Endothelial cell of umbilical vein (primary cell): ENCODE results near the gene MYO18A. TPM values are rescaled to one million over a fixed set of nuclear protein-coding genes. Genes with fewer than 3 reads are reported as not detected.

Source experiments
- BruUV-seq: library from RNA; stranded (reverse); fragments of 400-500 nt; replicated peaks from 2 replicates; lab custom pipeline; 2021; lab: Mats Ljungman, UMichigan
- CTCF ChIA-PET: fragments of 300-600, 350-600 bp; sonication (Branson Sonifier 250); formaldehyde crosslinking; loops from one replicate; lab custom pipeline; 2021; ENCODE audit warnings: antibody characterized with exemption, inconsistent platforms; lab: Charles Lee
- POLR2A ChIA-PET: fragments of 300-600, 350-600 bp; sonication (Branson Sonifier 250); formaldehyde crosslinking; loops from one replicate; lab custom pipeline; 2021; ENCODE audit warnings: antibody characterized with exemption, inconsistent platforms; lab: Charles Lee
- DNase-seq: peaks from one replicate; pipeline ENCODE4 v3.0.0-alpha.2; 2011; ENCODE audit warnings: low read depth, low spot score
- FAIRE-seq: peaks from 2 replicates; lab custom pipeline; 2011; peaks lifted over from hg19 to GRCh38; lab: Jason Lieb, UNC
- H2AFZ ChIP-seq: 2 replicates; pipeline ENCODE4 v1.6.0; 2012; ENCODE audit warnings: low read depth, low read length, control low read depth, inconsistent platforms
- H3K27ac ChIP-seq: 2 replicates; pipeline ENCODE4 v1.5.1; 2011; ENCODE audit warnings: low read depth, mild to moderate bottlenecking, control low read depth, low read length, moderate library complexity; ENCODE audit not compliant: insufficient read depth
- H3K27me3 ChIP-seq, 2 experiments: 2 replicates each; pipeline versions ENCODE4 v1.6.0 to v1.6.1; 2011; ENCODE audit warnings: low read length in 2 of 2, mixed read lengths in 1 of 2; ENCODE audit not compliant: control insufficient read depth in 2 of 2, insufficient read depth in 2 of 2
- H3K36me3 ChIP-seq, 2 experiments: 2 replicates in 1 of 2; 3 replicates in 1 of 2; pipeline ENCODE4 v1.5.1; 2011; ENCODE audit warnings: low read length in 2 of 2, mild to moderate bottlenecking in 1 of 2, moderate library complexity in 1 of 2; ENCODE audit not compliant: control insufficient read depth in 2 of 2, insufficient read depth in 2 of 2; ENCODE audit errors: extremely low read depth in 1 of 2
- H3K4me1 ChIP-seq: 3 replicates; pipeline ENCODE4 v1.5.1; 2011; ENCODE audit warnings: mild to moderate bottlenecking, low read length; ENCODE audit not compliant: control insufficient read depth, insufficient read depth; ENCODE audit errors: extremely low read depth
- H3K4me2 ChIP-seq: 2 replicates; pipeline ENCODE4 v1.6.1; 2011; ENCODE audit warnings: low read length, control low read depth, mixed read lengths; ENCODE audit not compliant: insufficient read depth
- H3K4me3 ChIP-seq, 3 experiments: fragments of 200-600 bp in 1 of 3; sonication (generic), shearing (Covaris generic) in 1 of 3; replicated peaks in 1 of 3; 2 replicates each; pipeline ENCODE4 v1.5.1; 2011 to 2016; ENCODE audit warnings: control low read depth in 3 of 3, low read length in 3 of 3, mild to moderate bottlenecking in 2 of 3, inconsistent platforms in 1 of 3, low read depth in 1 of 3, moderate library complexity in 1 of 3; ENCODE audit not compliant: insufficient read depth in 1 of 3
- H3K79me2 ChIP-seq: 2 replicates; pipeline ENCODE4 v1.6.0; 2012; ENCODE audit warnings: low read length, inconsistent platforms; ENCODE audit not compliant: control insufficient read depth, insufficient read depth
- H3K9ac ChIP-seq: replicated peaks from 2 replicates; pipeline ENCODE3; 2011; ENCODE audit warnings: low read length, control low read depth; ENCODE audit not compliant: insufficient read depth; ENCODE audit errors: extremely low read depth
- H3K9me1 ChIP-seq: replicated peaks from 3 replicates; pipeline ENCODE4 v1.6.0; 2011; ENCODE audit warnings: mild to moderate bottlenecking, low read length; ENCODE audit not compliant: control insufficient read depth, insufficient read depth; ENCODE audit errors: extremely low read depth
- H3K9me3 ChIP-seq: replicated peaks from 2 replicates; pipeline ENCODE4 v1.5.1; 2012; ENCODE audit warnings: low read length, inconsistent platforms; ENCODE audit not compliant: control insufficient read depth, insufficient read depth
- H4K20me1 ChIP-seq: replicated peaks from 2 replicates; pipeline ENCODE3; 2011; ENCODE audit warnings: mild to moderate bottlenecking, low read length; ENCODE audit not compliant: control insufficient read depth, insufficient read depth; ENCODE audit errors: extremely low read depth
- FOS ChIP-seq: IDR thresholded peaks from 2 replicates; pipeline ENCODE4 v1.6.1; 2011; ENCODE audit warnings: mild to moderate bottlenecking, low read length, moderate library complexity, borderline replicate concordance; ENCODE audit not compliant: insufficient read depth
- GATA2 ChIP-seq: IDR thresholded peaks from 2 replicates; pipeline ENCODE4 v1.7.0; 2011; ENCODE audit warnings: low read depth, mild to moderate bottlenecking, moderate library complexity, mixed read lengths, low read length; ENCODE audit not compliant: insufficient read length, insufficient read depth
- MAX ChIP-seq: IDR thresholded peaks from 2 replicates; pipeline ENCODE4 v1.6.1; 2011; ENCODE audit not compliant: insufficient read depth, insufficient read length
- MYC ChIP-seq: IDR thresholded peaks from one replicate; pipeline ENCODE4 v1.6.1; 2011; ENCODE audit warnings: mild to moderate bottlenecking, low read depth, low read length
- POLR2A ChIP-seq: IDR thresholded peaks from 2 replicates; pipeline ENCODE4 v1.6.1; 2012; ENCODE audit warnings: low read depth, mild to moderate bottlenecking, control low read depth, low read length
- dilution Hi-C: fragments of 300-500 bp; cut with MboI; formaldehyde crosslinking; loops from one replicate; pipeline ENCODE4 v1.15.0; 2019; ENCODE audit warnings: low sequenced_read_pairs; ENCODE audit not compliant: extremely low pct_ligation_motif_present
- intact Hi-C: fragments of 100-400 bp; cut with micrococcal nuclease; formaldehyde crosslinking; loops from one replicate; pipeline ENCODE4 v1.10.0; 2022
- polyA plus RNA-seq, 4 experiments: library from polyadenylated mRNA; depleted of rRNA in 3 of 4; stranded (reverse) in 3 of 4; unstranded in 1 of 4; fragments of >200 nt; gene quantifications; 2 replicates each; pipeline versions ENCODE4 v1.2.1 to v1.2.3, GENCODE V29; 2011 to 2012; ENCODE audit warnings: missing spikeins in 1 of 4
- total RNA-seq: library from RNA; stranded (reverse); gene quantifications from 2 replicates; pipeline ENCODE4 v1.2.3, GENCODE V29; 2021
- TF ChIP-seq, protein P1 (sequence below), 2 donors: IDR thresholded peaks; 1 replicate in 1 of 2; 2 replicates in 1 of 2; pipeline ENCODE4 v1.5.1; 2011; ENCODE audit warnings: low read length in 2 of 2, mild to moderate bottlenecking in 2 of 2, moderate library complexity in 2 of 2, control low read depth in 1 of 2, inconsistent platforms in 1 of 2, low read depth in 1 of 2; ENCODE audit not compliant: insufficient read depth in 1 of 2; ENCODE audit errors: extremely low read depth in 1 of 2

MYO18A gene
- total and polyA plus RNA-seq, 2 donors (not counting 3 experiments of a cell fraction or from before 2014, with no cell fraction given) = 3.9 to 28.3 TPM

DNA sequence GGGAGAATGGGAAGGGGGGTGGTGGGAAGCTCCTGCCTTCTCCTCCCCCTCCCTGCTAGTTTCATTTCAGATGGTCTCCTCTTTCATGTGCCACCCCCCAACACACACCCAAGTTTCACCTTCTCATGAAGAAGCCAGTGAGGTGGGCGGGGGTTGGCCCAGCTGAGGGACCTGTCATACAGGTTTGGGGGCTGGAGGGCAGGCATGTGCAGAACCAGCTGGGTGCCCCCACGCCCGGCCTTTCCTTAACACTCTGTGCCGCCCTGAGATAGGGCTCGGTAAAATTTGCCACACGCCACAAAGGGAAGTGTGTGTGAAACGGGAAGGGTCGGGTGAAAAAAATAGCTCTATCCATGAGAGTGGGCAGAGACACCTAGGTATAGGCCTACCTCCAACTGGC lies 79.9 kb downstream of the MYO18A start:
- ChIA-PET CTCF (interaction anchor here (1.1 to 4.1 kb wide), 5 partner anchors 12 to 135 kb away, joined by 3 to 26 read pairs (median 13); no protein-coding TSS in a partner anchor), POLR2A (no interaction called here)
- intact Hi-C loops (no loop called here), dilution Hi-C loops (no loop called here)
- DNase-seq (no peak), FAIRE-seq (no peak)
- Histone ChIP-seq H3K27ac (no peak overlapping the region), H4K20me1 (no peaks in the 10 kb centered on the region), H3K4me2 (no peak overlapping the region), H3K9me3 (no peaks in the 10 kb centered on the region), H3K27me3 (no peaks in the 10 kb centered on the region), H3K9ac (no peak overlapping the region), H3K36me3 (peaks cover 0 to 10% of the 10 kb centered on the region in 2 experiments), H2AFZ (no peak overlapping the region), H3K4me3 (no peak overlapping the region), H3K9me1 (no peaks in the 10 kb centered on the region), H3K4me1 (no peaks in the 10 kb centered on the region), H3K79me2 (no peaks in the 10 kb centered on the region)
- TF ChIP-seq MAX (no peak), MYC (no peak), FOS (no peak), POLR2A (no peak)
- no TSS peak for BruUV-seq

DNA sequence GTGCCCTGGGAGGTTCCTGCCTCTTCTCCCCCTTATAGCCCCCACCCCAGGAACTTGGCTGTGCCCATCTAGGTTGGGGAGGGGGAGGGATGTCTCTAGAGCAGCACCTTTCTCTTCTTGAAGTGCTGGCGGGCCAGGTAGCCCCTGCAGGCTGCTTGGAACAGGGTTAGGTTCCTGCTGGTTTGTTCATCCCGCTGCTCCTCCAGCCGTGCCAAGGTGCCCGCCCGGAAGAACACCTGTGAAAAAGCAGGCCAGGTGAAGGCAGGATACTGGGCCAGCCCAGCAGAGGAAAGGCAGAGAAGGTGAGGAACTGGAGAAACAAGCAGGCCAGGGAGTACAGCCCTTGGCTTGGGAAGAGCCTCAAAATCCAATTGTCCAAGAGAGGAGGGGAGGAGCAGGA lies 80.7 kb downstream of the MYO18A start:
- ChIA-PET POLR2A (no interaction called here), CTCF (interaction anchor here (1.6 to 4.1 kb wide), 4 partner anchors 13 to 134 kb away, joined by 4 to 26 read pairs (median 14); no protein-coding TSS in a partner anchor)
- no peaks in the 10 kb centered on the region for H3K79me2 ChIP-seq
- H3K9me1 ChIP-seq = no peaks in the 10 kb centered on the region
- no peak overlapping the region for H3K9ac ChIP-seq
- H4K20me1 ChIP-seq = no peaks in the 10 kb centered on the region
- H3K27ac ChIP-seq = no peak overlapping the region
- H3K4me1 ChIP-seq = no peaks in the 10 kb centered on the region
- no peak overlapping the region for H3K4me3 ChIP-seq
- dilution Hi-C loops = no loop called here
- H2AFZ ChIP-seq = no peak overlapping the region
- TF ChIP-seq MYC (no peak), GATA2 (no peak)
- TF ChIP-seq, protein P1, sequence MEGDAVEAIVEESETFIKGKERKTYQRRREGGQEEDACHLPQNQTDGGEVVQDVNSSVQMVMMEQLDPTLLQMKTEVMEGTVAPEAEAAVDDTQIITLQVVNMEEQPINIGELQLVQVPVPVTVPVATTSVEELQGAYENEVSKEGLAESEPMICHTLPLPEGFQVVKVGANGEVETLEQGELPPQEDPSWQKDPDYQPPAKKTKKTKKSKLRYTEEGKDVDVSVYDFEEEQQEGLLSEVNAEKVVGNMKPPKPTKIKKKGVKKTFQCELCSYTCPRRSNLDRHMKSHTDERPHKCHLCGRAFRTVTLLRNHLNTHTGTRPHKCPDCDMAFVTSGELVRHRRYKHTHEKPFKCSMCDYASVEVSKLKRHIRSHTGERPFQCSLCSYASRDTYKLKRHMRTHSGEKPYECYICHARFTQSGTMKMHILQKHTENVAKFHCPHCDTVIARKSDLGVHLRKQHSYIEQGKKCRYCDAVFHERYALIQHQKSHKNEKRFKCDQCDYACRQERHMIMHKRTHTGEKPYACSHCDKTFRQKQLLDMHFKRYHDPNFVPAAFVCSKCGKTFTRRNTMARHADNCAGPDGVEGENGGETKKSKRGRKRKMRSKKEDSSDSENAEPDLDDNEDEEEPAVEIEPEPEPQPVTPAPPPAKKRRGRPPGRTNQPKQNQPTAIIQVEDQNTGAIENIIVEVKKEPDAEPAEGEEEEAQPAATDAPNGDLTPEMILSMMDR (IDR thresholded peaks at IDR 0.05; ENCODE audit: extremely low read depth in 1 of 2, insufficient read depth in 1 of 2, low read depth in 1 of 2, low read length in 2 of 2) = no peak
- H3K4me2 ChIP-seq = no peak overlapping the region
- DNase-seq = no peak
- BruUV-seq = no TSS peak
- H3K9me3 ChIP-seq = no peaks in the 10 kb centered on the region
- H3K36me3 ChIP-seq = peaks cover 0 to 11% of the 10 kb centered on the region in 2 experiments
- FAIRE-seq = no peak
- intact Hi-C loops = no loop called here
- no peaks in the 10 kb centered on the region for H3K27me3 ChIP-seq
